Fibroblast of the aortic adventitia (primary cell): ENCODE results near the gene MGAT4A. TPM values are rescaled to one million over a fixed set of nuclear protein-coding genes. Genes with fewer than 3 reads are reported as not detected.

Experiments used
- DNase-seq: peaks from one replicate; pipeline ENCODE4 v3.0.0-alpha.2; 2010; ENCODE audit warnings: low read depth
- H3K4me3 ChIP-seq: 2 replicates; pipeline ENCODE4 v1.5.1; 2011; ENCODE audit warnings: low read depth, mild to moderate bottlenecking, control low read depth, low read length, moderate library complexity
- total RNA-seq: library from RNA; depleted of rRNA; stranded (reverse); fragments of >200 nt; gene quantifications from 2 replicates; pipeline ENCODE4 v1.2.3, GENCODE V29; 2012; ENCODE audit warnings: low replicate concordance
- TF ChIP-seq, protein P1 (sequence below): IDR thresholded peaks from 2 replicates; pipeline ENCODE4 v1.5.1; 2011; ENCODE audit warnings: mild to moderate bottlenecking, low read length, control low read depth, inconsistent platforms; ENCODE audit not compliant: insufficient read depth

Gene MGAT4A
- total RNA-seq, 1 donor: 0.36 TPM

DNA sequence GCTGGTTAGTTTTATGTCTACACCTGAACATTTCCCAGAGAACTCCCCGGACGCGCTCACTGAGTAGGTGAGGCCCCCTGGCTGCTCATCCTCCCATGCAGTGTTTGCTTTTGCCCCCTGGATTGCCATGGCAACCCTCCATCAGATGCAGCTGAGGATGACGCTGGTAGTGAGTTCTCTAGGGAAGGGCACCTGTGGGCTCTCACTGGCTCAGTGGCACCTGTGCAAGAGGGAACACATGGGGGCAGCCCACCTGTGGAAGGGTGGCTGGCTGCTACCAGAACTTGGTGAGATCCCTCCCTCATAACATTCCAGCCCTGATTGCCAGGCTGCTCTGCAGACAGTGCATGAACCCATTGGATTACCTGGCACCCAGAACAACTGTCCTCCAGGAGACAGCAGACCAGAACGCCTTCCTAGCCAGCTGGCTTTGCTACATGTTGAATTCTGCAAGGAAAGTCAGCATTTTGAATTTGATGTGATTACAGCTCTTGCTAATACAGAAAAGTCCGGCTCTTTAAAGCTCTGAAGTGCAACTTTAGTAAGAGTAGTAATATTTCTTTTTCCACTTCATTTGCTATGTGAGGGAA, 144.3 kb downstream of the MGAT4A start:
- no peak overlapping the region for H3K4me3 ChIP-seq

DNA sequence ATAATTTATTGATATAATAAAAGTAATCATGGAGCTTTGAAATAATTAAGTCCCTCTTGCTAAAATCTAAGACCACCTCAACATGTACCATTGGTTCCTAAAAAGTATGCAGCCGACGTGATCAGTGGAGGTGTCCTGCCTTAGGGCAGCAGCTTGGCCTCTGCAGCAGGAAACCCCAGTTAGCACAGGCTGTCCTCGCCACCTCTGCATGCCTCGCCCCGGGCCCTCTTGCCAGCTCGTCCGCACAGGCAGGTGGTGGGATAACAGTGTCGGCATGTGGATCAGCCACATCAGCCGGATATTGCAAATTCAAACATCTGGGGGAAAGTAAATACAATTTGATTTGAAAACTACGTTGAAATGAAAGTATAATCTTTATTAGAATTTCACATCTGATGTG, 145.5 kb downstream of the MGAT4A start:
- no peak overlapping the region for H3K4me3 ChIP-seq
- TF ChIP-seq, protein P1, sequence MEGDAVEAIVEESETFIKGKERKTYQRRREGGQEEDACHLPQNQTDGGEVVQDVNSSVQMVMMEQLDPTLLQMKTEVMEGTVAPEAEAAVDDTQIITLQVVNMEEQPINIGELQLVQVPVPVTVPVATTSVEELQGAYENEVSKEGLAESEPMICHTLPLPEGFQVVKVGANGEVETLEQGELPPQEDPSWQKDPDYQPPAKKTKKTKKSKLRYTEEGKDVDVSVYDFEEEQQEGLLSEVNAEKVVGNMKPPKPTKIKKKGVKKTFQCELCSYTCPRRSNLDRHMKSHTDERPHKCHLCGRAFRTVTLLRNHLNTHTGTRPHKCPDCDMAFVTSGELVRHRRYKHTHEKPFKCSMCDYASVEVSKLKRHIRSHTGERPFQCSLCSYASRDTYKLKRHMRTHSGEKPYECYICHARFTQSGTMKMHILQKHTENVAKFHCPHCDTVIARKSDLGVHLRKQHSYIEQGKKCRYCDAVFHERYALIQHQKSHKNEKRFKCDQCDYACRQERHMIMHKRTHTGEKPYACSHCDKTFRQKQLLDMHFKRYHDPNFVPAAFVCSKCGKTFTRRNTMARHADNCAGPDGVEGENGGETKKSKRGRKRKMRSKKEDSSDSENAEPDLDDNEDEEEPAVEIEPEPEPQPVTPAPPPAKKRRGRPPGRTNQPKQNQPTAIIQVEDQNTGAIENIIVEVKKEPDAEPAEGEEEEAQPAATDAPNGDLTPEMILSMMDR: no peak
- DNase-seq: no peak

More for the DNA sequence above, 144.3 kb downstream of the MGAT4A start:
- TF ChIP-seq, protein P1: no peak
- DNase-seq: no peak

DNA sequence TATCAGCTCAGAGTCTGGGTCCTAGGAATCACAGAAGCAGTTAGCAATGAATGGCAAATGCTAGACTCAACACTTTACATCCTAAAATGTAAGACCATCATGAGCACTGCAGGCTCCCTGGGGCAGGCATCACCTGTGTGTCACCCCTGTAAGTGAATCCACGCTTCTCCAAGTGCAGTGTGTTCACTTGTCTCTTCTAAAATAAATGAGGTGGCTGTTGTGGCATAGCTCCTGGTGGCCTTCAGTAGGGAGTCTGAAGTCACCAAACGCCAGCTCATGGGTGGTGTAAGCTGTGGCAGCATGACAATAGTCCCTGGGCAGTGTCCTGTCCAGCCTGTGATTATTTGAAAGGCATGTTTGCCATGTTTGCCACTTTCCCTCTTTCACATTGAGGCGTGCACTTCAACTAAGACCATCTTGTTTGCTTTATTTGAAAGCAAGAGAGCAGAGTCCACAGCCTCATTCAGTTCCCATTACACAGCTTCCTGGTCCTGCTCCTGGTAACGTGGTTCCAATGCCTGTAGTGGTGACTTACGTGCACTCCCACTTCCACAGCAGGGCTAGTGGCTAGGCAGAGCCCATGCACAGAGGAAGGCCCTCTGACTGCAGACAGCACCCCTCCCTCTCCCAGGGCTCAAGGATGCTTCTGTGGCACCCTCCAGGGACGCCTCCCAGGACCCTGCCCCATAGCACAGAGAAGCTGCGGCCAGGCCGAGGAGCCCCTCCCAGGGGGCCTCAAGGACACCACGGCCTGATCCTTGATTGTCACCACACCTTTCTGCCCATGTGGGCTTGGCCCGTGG, 146.9 kb downstream of the MGAT4A start:
- TF ChIP-seq, protein P1: no peak
- no peak for DNase-seq

DNA sequence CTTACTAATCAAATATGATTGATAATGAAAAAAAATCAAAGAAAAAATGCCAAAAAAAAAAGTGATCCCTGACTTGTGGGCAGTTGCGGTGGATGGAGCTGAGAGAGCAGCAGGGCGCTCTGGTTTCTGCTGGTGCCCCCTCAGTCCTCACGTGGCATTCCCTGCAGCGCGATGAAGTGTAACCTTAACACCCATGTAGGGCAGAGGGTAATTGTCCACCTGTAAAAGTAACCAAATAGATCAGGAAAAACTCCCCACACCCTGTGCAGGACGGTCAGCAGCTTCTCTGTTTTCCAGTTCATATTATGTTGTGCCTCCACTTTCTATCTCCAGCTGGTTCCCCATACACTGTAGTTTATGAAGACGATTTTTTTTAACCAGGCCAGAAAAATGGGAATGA, 147.7 kb downstream of the MGAT4A start:
- TF ChIP-seq, protein P1: no peak
- no peak for DNase-seq
- no peak overlapping the region for H3K4me3 ChIP-seq

More for the DNA sequence above, 146.9 kb downstream of the MGAT4A start:
- H3K4me3 ChIP-seq: no peak overlapping the region

DNA sequence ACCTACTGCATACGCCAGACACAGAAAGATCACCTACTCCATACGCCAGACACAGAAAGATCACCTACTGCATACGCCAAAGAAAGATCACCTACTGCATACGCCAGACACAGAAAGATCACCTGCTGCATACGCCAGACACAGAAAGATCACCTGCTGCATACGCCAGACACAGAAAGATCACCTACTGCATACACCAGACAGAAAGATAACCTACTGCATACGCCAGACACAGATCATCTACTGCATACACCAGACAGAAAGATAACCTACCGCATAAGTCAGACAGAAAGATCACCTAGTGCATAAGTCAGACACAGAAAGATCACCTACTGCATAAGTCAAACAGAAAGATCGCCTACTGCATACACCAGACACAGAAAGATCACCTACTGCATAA, 148.4 kb downstream of the MGAT4A start:
- H3K4me3 ChIP-seq: no peak overlapping the region
- DNase-seq: no peak
- TF ChIP-seq, protein P1: no peak

DNA sequence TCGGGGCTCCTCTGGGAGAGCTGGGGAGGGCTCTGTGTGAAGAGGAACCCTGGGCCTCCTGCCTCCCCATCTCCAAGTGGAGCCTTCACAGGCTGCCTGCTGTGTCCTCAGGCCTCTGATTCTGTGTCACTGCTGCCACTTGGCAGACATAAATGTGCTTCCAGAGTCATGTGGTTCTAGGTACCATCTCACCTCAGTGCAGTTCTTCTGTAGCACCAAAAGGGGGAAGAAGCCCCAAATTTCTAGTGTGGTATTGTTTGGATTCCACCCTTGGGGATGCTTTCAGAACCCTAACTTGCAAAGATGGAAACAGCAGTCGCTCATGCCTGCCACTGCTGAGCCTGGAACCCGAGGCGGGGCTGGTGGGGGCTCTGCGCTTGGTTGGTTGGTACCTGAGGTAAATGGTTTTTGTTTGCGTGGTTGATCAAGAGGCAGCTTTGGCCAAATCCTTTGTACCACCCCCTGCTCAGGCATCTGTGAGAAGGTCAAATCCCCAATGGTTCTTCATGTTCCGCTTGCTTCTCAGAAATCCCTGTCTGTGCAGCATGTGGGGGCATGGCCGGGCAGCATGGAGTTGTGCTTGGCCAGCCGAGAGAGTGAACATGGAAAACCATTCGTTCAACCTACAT, 150.2 kb downstream of the MGAT4A start:
- no peak for DNase-seq
- TF ChIP-seq, protein P1: no peak
- H3K4me3 ChIP-seq: no peak overlapping the region
